Spleen (tissue), 7 donors: ENCODE results near the gene SORCS1.

Experiments
- POLR2A ChIP-seq, 3 donors: fragments of 450-650 bp; IDR thresholded peaks; one replicate each; pipeline ENCODE4 v1.5.1; 2017; ENCODE audit warnings: antibody characterized with exemption in 3 of 3, mild to moderate bottlenecking in 1 of 3
- POLR2AphosphoS5 ChIP-seq, 3 donors: sonication (generic); formaldehyde crosslinking; IDR thresholded peaks; one replicate each; pipeline ENCODE4 v1.5.1; 2017; ENCODE audit warnings: antibody characterized with exemption in 3 of 3
- TF ChIP-seq, protein P1 (sequence below), 11 experiments: fragments of 200-600 bp in 7 of 11; fragments of 450-650 bp in 4 of 11; sonication (generic) in 4 of 11; IDR thresholded peaks in 8 of 11; conservative IDR thresholded peaks in 3 of 11; 1 replicate in 7 of 11; 2 replicates in 4 of 11; pipeline versions ENCODE4 v1.4.0 to v1.8.0; 2016 to 2021; ENCODE audit warnings: antibody characterized with exemption in 11 of 11, inconsistent platforms in 4 of 11, mild to moderate bottlenecking in 1 of 11
- donor health status: DM: no; HTN: no; CAD: no; lungs with moderate emphysema.
- donor health status: DM: no; HTN: no; CAD: no.
- donor health status: DM: no; HTN: no; CAD: no.

DNA sequence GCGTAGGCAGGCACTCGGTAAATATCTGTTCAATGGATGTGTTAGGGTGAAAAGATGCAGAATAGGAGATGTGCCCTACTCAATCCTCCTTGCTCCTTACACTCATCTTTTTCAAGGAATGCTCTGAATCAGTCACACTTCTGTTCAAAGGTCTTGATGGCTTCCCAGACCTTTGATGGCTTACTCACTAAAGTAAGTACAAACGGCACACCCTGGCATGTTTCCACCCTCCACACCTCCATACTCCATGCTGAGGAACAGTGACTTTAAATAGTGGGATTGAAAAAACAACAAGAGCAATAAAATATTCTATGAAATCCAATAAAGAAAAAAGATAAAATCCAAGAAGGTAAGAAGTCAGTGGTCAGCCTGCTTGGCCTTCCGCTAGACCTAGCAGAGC, 569.2 kb downstream of the SORCS1 start:
- TF ChIP-seq, protein P1, sequence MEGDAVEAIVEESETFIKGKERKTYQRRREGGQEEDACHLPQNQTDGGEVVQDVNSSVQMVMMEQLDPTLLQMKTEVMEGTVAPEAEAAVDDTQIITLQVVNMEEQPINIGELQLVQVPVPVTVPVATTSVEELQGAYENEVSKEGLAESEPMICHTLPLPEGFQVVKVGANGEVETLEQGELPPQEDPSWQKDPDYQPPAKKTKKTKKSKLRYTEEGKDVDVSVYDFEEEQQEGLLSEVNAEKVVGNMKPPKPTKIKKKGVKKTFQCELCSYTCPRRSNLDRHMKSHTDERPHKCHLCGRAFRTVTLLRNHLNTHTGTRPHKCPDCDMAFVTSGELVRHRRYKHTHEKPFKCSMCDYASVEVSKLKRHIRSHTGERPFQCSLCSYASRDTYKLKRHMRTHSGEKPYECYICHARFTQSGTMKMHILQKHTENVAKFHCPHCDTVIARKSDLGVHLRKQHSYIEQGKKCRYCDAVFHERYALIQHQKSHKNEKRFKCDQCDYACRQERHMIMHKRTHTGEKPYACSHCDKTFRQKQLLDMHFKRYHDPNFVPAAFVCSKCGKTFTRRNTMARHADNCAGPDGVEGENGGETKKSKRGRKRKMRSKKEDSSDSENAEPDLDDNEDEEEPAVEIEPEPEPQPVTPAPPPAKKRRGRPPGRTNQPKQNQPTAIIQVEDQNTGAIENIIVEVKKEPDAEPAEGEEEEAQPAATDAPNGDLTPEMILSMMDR (IDR thresholded peaks at IDR 0.05 in 8 of 11, conservative IDR thresholded peaks at IDR 0.05 in 3 of 11), result no peak
- no peak for TF ChIP-seq POLR2A (IDR thresholded peaks at IDR 0.05)
- no peak for TF ChIP-seq POLR2AphosphoS5 (IDR thresholded peaks at IDR 0.05)
